GM12874 (cell line): ENCODE results near the gene PIP5KL1.

Source experiments
- TF ChIP-seq, protein P1 (sequence below): IDR thresholded peaks from 2 replicates; pipeline ENCODE4 v1.5.1; 2011; ENCODE audit warnings: low read depth, mild to moderate bottlenecking, control low read depth, low read length, moderate library complexity; ENCODE audit not compliant: insufficient read depth

The PIP5KL1 gene

DNA sequence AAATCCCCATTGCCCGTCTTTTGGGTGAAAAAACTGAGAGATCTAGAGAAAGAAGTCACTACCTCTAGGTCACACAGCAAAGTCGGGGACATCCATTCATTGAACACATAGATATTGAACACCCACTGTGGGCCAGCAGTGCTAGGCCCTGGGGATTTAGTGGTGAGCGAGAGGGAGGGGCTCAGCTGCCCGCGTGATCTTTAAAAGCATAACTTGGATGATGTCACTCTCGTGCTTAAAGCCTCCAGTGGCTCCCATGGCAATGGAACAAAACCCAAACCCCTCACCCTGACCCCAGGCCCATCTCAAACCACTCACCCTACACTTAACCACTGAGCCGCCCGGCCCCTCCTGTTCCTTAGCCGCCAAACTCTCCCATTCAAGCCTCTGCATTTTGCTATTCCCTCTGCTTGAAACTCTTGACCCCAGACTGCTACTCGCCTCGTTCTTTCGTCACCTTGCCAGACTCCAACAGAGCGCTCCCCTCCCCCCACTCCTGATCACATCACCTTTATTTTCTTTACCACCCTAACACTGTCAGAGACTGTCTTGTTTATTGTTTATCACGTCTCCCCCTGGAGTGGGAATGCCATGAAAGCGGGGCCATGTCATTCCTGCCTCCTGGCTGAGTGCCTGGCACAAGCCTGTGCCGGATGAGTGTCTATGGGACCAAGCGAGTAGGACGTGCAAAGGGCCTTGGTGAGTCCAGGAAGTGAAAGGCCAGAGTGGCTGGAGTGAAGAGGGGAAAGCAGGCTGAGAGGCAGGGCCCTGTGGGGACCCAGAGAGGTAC is 710 bp upstream of the PIP5KL1 start:
- TF ChIP-seq, protein P1, sequence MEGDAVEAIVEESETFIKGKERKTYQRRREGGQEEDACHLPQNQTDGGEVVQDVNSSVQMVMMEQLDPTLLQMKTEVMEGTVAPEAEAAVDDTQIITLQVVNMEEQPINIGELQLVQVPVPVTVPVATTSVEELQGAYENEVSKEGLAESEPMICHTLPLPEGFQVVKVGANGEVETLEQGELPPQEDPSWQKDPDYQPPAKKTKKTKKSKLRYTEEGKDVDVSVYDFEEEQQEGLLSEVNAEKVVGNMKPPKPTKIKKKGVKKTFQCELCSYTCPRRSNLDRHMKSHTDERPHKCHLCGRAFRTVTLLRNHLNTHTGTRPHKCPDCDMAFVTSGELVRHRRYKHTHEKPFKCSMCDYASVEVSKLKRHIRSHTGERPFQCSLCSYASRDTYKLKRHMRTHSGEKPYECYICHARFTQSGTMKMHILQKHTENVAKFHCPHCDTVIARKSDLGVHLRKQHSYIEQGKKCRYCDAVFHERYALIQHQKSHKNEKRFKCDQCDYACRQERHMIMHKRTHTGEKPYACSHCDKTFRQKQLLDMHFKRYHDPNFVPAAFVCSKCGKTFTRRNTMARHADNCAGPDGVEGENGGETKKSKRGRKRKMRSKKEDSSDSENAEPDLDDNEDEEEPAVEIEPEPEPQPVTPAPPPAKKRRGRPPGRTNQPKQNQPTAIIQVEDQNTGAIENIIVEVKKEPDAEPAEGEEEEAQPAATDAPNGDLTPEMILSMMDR = no peak

DNA sequence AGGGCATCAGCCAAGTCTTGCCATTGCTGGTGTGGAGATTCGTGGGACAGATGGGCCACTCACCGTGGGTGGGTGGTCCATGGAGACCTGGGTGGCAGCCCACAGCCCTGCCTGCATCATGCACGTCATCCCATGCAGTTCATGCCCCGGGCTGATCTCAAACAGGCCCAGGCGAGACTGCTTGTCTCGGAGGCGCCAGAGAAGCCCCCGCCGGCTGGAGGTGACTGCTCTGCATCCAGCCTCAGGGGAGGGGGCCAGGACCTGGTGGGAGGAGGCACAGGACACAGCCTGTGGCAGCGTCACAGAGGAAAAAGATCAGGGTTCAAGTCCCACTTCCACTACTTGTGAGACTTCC is 975 bp downstream of the PIP5KL1 start:
- TF ChIP-seq, protein P1 = no peak

DNA sequence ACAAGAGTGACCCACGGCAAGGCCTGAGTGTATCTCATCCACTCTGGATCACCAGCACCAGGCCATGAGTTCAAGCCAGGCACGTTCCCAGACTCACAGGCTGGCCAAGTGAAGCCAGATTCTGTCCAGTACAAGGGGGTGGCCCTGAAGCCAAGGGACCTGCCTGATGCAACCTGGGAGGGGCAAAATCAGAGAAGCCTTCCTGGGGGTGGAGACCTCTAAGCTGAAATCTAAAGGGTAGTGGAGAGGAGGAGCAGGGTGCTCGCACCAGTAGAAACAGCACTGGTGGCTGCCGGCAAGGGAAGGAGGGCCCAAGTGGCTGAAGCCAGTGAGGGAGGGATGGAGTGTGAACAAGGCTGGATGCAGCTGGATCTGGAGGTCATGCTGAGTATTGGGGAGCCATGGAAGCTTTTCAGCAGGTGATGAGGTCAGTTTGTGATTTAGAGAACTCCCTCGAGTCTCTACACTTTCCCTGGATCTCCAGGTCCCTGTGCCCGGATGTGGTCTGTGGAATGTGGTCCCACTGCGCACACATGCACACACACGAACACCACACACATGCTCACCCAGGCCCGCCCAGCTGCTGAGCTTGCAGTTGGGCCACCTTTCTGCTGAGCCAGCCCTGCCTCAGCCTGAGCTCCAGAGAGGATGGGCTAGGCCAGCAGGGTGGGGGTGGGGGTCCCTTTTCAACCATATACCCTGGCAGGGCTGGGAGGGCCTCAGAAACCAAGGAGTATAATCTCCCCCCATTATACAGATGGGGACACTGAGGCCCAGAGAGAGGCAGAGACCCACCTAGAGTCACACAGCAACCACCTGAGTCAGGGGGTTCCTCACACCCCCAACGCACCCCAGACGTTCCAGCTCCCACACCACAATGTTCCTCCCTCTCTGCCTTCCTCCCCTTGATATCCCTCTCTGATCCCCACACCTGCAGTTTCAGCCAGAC is 1.6 kb downstream of the PIP5KL1 start:
- TF ChIP-seq, protein P1 = no peak

DNA sequence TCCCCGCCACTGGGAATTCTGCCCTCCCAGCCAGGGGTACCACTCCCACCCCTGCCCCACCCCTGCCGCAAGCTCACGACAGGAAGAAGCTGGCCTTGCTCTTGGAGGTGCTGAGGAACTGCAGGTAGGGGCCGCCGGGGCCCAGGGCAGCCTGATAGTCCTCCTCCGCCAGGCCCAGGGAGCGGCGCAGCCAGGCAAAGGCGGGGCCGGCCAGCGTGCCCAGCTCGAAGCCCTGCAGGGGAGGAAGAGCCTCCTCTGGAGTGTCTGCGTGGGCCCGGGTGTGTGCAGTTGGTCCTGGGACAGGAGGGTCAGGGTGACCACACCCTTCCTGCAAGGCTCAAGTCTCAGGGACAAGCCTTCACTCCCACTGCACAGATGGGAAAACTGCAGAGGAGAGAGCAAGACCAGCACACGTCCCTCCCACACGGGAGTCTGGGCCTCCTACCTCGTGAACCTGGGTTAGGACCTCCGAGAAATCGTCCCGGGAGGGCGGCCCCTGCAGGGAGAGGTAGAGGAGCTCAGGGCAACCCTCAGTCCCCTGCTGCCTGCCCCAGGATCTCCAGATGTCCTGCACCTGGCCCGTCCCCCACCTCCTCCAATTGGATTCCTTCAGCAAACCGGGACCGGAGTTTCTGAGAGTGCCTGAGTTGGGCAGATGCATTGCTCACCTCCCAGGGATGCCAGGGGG is 2.4 kb downstream of the PIP5KL1 start:
- TF ChIP-seq, protein P1 = no peak

DNA sequence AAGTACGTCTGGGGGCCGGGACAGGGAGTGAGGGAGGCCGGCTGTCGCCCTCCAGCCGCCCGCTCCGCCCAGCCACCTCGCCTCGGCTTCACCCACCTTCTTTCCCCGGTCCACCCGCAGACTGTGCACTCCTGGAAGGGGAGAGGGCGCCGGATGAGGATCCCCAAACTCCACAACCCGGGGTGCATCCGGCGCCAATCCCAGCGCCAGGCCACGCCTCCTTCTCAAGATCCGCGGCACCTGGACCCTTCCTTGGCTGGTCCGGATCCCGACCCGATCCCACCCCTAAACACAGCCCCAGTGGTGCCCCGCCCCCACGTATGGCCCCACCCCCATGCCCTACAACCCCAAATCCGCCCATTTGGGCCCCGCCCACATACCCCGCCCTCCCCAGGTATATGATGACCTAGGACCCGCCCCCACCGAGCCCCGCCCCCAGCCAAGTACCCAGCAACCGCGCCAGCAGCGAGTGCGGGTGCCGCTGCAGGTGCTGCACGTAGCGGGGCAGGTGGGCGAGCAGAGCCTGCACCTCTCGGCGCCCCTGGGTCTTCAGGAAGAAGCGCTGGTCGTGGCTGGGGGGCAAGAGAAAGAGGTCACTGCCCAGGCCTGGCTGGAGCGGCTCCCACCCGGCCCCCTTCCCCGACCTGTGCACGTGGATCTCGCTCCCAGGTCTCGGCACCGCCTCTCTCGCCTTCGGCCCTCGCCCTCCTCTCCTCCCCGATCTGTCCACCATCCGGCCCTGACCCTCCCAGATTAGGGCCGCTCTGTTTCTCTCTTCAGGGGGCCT is 3.2 kb downstream of the PIP5KL1 start:
- TF ChIP-seq, protein P1 = no peak

DNA sequence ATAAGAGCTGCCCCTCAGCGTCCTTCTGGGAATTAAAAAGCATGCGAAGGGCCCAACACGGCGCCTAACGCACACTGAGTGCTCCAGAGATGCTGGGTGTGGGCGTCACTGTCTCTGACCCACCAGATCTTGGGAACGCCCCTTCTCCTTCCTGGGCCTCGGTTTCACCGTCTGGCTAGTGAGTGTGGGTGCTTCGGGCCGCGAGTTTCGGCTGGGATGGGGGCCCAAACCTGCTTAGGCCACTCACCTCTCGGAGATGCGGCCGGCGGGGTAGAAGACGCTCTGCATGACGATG is 3.7 kb downstream of the PIP5KL1 start:
- TF ChIP-seq, protein P1 = no peak
